Measurements from ENCODE around the gene TRIP10.
"Not testable (repeated sequence)": the region's sequence is repeated elsewhere in the genome, so short reads cannot be mapped to it uniquely, and the experiment has no call there.

TRIP10 gene, protein sequence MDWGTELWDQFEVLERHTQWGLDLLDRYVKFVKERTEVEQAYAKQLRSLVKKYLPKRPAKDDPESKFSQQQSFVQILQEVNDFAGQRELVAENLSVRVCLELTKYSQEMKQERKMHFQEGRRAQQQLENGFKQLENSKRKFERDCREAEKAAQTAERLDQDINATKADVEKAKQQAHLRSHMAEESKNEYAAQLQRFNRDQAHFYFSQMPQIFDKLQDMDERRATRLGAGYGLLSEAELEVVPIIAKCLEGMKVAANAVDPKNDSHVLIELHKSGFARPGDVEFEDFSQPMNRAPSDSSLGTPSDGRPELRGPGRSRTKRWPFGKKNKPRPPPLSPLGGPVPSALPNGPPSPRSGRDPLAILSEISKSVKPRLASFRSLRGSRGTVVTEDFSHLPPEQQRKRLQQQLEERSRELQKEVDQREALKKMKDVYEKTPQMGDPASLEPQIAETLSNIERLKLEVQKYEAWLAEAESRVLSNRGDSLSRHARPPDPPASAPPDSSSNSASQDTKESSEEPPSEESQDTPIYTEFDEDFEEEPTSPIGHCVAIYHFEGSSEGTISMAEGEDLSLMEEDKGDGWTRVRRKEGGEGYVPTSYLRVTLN

DNA sequence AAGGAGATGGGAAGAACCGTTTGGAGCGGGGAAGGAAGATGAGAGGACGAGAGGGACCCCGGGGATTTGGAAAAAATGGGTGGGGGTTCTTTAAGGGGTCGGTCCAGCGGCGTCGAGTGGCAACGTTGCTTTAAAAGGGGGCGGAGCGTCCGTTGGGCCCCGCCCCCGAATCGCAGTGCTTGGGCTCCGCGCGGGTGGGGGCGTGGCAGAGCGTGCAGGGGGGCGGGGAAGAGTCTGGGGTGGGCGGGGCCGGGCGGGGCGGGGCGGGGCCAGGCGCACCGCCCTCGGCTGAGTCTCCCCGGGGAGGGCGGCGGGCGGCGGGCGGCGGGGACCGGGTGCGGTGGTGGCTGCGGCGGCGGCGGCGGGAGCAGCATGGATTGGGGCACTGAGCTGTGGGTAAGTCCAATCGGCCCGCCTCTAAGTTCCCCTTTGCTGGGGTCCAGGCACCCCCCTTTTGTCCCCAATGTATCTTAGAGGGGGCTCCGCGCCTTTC lies at the start of gene TRIP10:
Gene TRIP10, plus strand, starts transcription at position 291 of the 493 bp plus-strand sequence. Its CDS starts 82 bp downstream, at position 373.
- DNase-seq (ENCODE audit: low read depth in 3 of 3), result peak; percentile 65 to 80 (median 74)

DNA sequence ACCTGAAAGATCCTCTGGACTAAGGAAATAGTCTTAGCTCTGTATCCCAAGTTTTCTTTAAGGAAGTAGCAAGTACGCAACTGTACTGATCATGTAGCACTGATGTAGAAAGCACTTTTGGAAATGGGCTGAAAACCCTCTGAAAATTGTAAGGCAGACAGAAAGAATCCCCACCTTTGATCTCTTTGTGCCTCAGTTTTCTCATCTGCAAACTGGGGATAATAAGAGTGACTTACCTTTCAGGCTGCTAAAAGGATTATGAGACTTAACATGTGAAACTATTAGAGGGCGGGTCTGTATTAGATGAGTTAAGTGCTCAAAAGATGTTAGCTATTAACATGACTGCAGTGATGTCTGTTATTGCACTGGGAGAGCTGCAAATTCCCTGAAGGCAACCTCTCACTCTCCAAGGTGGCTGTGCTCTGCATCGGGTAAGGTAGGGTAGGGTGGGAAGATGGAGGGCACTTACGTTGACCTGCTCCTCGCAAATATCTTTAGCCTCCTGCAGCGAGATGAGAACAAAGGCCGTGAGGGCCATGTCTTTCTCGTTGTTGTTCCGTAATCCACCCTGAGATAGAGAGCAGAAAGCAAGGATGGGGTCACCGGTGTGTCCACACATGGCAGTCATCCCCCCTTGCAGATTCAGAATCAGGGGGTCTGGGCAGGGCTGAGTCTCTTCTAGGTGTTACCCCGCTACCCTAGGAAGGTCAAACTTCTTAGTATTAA lies 49.2 kb upstream of the TRIP10 start:
- DNase-seq (ENCODE audit: low read depth in 3 of 3), result no peak

DNA sequence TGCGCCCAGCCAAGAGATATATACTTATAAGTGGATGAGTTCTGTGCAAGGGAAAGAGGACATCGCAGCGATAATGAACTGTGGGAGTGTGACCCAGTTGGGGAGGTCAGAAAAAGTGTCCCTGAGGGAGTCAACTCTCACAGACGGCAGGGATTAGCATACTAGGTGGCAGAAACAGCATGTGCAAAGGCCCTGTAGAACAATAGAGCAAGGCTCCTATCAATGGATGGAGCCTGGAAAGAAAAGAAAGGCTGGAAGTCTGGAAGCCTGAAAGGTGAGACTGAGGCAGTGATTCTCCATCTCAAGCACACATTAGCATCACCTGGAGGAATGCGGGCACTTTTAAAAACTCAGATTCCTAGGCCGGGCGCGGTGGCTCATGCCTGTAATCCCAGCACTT lies 48.1 kb upstream of the TRIP10 start:
- no peak for DNase-seq (ENCODE audit: low read depth in 3 of 3)

DNA sequence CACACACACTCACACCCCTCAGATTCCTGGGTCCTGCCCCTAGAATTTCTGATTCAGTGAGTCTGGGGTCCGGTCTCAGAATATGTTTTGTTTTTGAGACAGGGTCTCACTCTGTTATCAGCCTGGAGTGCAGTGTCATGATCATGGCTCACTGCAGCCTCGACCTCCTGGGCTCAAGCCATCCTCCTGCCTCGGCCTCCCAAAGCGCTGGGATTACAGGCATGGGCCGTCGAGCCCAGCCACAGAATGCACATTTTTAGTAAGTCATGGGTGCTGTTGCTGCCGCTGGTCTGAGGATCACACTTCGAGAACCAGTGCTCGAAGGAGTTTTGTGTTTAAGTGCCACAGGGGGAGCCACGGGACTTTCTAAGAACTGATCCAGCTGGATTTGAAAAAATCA lies 47.5 kb upstream of the TRIP10 start:
- no peak for DNase-seq (ENCODE audit: low read depth in 3 of 3)

DNA sequence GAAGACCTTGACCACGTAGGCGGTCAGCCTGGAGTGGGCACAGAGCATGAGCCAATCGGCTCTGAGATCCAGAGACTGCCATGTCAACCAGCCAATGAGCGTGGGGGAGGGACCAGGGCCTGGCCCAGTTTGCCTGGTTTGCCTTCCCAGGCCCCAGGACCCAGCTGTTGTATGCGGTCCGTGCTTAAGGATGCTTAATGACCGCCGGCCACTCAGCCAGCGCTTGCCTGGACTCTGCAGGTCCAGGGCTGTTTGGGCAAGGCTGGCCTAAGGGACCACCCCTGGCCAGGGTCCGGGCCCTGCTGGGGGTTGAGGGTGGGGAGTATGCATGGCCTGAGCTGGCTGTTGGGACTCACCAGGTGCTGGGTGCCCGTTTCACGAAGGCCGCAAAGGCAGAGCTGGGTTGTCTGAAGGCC lies 46.4 kb upstream of the TRIP10 start:
- no peak for DNase-seq (ENCODE audit: low read depth in 3 of 3)

DNA sequence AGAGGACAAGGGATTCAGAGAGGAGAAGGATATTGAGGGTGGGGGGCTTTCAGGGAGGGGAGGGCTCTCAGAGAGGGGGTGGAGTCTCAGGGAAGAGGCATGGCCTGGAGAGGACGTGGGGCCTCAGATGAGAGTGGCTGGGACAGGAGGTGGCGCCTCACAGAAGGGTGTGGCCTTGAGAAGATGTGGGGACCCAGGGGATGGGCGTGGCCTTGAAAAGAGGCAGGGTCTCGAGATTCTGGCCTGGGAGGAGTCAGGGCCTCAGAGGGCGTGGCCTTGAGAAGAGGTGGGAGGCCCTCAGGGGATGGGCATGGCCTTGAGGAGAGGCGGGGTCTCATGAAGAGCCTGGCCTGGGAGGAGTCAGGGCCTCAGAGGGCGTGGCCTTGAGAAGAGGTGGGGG lies 45.8 kb upstream of the TRIP10 start:
- no peak for DNase-seq (ENCODE audit: low read depth in 3 of 3)

DNA sequence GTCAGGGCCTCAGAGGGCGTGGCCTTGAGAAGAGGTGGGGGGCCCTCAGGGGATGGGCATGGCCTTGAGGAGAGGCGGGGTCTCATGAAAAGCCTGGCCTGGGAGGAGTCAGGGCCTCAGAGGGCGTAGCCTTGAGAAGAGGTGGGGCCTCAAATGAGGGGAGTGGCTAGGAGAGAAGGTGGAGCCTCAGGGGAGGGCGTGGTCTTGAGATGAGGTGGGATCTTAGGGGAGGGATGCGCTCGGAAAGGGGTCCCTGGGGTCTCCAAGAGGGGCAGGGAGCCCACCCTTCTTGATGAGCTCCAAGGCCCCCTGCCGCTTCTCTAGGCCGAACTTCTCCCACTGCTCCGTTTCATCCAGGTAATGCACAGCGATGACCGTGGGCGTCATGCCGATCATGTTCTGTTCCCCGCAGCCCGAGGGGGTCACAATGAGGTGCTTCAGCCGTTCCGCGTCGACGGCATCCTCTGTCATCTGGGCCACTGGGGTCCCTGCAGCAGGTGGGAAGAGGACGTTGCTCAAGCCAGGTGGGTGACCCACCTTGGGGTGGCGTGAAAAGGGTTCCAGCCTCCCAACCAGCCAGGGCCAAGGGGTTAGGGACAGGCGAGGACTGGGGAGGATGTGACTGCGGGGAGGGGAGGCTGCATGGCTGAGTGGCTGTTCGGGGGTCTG lies 45.2 kb upstream of the TRIP10 start:
- no peak for DNase-seq (ENCODE audit: low read depth in 3 of 3)

DNA sequence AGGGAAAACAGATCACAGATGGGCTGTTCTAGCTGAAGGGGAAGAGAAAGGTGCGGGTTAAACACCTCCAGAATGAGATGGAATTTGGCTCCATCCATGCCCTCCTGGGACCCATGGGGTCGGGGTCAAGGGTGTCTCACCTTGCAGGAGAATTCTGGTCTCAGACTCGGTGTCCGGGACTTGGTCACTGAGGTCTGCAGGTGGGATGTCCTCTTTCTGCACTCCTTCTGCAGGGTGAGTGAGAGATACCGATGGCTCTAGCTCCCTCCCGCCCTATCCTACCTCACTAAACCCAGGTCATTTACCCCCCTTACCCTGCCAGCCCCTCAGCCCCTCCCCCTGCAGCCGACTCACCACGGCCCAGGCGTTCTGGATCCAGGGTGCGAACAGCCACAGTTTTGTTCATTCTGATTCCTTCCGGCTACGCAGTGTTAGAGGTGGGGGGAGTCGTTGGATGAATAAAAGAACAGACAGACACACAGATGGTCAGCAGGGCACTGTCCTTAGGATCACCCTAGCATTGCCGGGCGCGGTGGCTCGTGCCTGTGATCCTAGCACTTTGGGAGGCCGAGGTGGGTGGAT lies 43.1 kb upstream of the TRIP10 start:
- no peak for DNase-seq (ENCODE audit: low read depth in 3 of 3)

DNA sequence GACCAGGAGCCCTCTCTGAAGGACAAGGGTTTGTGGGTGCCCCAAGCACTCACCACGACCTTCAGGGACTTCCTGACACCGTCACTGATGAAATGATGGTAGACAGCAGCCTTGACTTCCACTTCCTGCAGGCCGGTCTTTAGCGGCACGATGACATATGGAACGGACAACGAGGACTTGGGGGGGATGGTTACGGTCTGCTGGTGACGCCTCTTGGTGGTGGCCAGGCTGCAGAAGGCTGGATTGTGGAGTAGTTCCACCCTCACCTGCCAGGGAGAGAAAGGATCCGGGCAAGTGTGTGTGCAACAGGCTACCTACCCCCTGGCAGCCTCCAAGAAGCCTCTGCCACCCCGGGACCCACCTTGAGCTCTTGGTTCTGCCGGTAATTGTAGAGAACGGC lies 42.2 kb upstream of the TRIP10 start:
- DNase-seq (ENCODE audit: low read depth in 3 of 3), result no peak

DNA sequence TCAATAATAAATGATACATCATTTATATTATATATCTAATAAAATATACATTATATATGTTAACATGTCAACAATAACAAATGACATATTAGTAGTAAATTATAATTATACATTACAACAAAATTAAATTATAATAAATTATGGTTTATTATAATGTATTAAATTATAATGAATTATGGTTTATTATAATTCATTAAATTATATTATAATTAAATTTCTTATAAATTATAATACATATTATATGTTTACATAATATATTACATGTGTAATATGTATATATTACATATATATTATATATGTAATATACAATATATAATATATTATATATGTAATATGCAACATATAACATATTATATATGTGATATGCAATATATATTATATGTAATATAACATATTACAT lies 39.5 kb upstream of the TRIP10 start:
- no peak for DNase-seq (ENCODE audit: low read depth in 3 of 3)

DNA sequence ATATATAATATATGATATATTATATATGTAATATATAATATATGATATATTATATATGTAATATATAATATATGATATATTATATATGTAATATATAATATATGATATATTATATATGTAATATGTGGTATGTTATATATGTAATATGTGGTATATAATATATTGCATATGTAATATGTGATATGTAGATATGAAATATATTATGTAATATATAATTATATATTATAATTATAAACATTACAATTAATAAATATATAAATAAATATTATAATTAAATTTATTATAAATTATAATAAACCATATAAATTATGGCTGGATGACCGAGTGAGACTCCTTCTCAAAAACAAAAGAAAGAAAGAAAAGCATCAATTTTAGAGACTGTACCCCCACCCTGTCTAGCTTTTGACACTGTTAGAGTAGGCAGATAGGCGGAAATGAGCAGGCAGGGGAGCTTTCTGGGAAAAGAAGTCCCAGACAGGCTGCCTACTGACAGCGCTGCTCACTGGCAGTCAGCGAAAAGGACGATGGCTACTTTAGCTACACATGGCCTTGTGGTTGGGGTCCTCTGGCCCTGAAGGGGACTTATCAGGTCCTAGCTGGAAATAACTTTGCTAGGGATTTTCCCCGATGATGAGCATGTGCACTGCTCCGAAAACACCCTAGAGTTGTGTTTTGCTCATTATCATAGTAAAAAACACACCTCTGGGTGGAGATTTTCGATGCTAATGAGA lies 38.7 kb upstream of the TRIP10 start:
- DNase-seq (ENCODE audit: low read depth in 3 of 3), result no peak

DNA sequence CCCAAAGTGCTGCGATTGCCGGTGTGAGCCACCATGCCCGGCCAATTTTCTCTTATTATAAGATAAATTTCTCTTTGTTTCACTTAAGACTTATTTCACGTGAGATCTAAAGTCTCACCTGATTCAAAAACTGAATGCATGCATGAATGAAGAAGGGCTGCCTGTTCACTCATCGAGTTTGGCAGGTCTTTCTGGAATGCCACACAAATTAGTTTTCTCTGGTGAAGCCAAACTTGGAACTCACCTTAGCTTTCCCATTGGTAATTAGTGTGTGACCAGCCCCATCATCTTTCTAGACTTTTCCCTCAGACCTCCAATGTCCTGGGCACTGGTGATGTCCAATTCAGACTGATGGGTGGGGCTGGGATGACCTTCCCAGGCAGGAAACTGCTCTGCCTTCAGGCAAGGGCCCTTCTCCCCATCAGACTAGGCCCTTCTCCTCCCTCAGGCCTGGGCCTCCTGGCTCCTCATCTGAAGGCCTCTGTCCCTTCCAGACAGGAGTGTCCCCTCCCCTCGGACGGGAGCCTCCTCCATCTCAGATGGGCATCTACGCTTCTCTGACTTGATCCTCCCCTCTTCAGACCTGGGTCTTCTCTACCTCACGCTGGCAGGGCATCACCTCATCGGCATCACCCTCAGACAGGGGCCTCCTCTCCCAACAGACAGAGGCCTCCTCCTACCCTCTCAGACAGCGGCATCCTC lies 33.4 kb upstream of the TRIP10 start:
- DNase-seq (ENCODE audit: low read depth in 3 of 3), result no peak

DNA sequence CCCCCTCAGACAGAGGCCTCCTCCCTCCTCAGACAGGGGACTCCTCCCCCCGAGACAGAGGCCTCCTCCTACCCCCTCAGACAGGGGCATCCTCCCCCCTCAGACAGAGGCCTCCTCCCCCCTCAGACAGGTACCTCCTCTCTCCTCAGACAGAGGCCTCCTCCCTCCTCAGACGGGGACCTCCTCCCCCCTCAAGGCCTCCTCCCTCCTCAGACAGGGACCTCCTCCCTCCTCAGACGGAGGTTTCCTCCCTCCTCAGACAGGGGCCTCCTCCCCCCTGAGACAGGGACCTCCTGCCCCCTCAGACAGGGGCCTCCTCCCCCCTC lies 32.9 kb upstream of the TRIP10 start:
- no peak for DNase-seq (ENCODE audit: low read depth in 3 of 3)

DNA sequence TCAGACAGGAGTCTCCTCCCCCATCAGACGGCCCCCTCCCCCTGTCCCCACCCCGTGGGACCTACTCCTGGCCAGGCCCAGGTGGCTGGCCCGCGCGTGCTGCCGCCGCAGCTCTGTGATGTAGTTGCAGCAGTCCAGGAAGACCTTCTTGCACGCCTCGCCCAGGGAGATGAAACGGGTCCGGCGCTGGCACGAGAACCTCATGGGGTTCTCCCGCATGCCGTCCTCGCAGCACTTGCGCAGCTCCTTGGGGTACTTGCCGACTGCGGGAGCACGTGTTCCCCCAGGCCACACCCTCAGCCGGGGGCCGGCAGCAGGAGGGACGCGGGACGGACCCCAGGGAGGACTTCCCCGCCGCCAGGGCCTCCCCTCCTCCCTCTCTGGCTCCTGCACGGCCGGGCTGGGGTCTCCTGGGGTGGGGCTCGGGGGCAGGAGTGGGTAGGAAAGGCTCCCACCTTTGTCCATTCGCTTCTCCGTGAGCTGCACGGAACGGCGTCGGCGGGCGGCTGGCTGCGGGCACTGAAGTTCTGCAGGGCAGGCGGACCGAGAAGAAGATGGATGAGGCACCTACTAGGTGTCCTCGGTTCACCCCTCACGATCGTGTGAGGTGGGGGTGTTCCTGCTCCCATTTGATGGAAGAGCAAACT lies 32.3 kb upstream of the TRIP10 start:
- no peak for DNase-seq (ENCODE audit: low read depth in 3 of 3)

DNA sequence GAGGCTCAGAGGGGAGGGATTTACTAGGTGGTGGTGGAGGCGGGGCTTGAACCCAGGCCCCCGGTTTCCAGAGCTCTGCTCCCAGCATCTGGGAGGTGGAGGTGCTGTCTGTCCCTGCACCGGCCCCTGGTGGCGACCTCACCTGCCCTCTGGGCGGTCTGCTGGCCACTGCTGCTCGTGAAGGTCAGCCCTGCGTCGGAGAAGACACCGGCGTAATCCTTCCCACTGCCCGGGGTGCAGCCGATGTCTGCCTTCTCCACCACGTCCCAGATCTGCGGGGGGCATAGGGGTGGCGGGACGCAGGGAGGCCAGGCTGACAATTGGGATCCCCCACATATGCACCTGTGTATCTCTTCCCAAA lies 31.8 kb upstream of the TRIP10 start:
- no peak for DNase-seq (ENCODE audit: low read depth in 3 of 3)

DNA sequence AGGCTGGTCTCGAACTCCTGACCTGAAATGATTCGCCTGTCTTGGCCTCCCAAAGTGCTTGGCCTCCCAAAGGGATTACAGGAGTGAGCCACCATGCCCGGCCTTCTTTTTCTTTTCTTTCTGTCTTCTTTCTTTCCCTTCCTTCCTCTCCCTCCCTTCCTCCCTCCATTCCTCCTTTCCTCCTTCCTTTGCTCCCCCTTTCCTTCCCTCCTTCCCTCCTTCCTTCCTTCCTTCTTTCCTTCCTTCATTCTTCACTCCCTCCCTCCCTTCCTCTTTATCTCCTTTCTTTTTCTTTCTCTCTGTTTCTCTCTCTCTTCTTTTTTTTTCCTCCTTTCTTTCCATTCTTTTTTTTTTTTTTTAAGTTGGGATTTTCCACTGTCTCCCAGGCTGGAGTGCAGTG lies 31.1 kb upstream of the TRIP10 start:
- no peak for DNase-seq (ENCODE audit: low read depth in 3 of 3)

DNA sequence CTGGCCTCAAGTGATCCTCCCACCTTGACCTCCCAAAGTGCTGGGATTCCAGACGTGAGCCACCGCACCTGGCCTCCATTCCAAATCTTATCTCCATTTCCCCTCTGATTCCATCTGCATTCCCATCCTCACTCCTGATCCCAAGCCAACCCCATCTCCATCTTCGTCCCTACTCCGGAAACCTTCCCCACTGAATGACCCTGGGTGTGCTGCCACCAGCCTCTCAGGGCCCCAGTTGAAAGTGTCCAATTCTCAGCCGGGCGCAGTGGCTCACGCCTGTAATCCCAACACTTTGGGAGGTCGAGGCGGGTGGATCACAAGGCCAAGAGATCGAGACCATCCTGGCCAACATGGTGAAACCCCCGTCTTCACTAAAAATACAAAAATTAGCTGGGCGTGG lies 30.6 kb upstream of the TRIP10 start:
- DNase-seq (ENCODE audit: low read depth in 3 of 3), result not testable (repeated sequence)

DNA sequence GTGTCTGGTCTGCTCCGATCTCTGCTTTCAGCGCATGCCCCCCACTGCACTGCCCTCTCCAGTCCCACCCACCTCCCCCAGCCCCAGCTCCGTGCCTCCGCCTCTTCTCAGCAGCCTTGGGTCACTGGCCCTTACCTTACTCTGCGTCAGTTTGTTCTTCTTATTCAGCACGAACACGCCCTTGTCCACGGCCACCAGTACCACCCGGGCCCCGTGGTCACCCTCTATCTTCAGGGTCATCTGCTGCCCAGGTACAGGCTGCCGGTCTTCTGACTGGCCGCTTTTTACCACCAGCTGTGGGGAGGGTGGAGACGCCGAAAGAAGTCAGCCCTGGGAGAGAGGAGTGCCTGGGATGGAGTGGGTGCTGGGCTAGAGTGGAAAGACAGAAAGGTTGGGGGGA lies 29.9 kb upstream of the TRIP10 start:
- no peak for DNase-seq (ENCODE audit: low read depth in 3 of 3)

DNA sequence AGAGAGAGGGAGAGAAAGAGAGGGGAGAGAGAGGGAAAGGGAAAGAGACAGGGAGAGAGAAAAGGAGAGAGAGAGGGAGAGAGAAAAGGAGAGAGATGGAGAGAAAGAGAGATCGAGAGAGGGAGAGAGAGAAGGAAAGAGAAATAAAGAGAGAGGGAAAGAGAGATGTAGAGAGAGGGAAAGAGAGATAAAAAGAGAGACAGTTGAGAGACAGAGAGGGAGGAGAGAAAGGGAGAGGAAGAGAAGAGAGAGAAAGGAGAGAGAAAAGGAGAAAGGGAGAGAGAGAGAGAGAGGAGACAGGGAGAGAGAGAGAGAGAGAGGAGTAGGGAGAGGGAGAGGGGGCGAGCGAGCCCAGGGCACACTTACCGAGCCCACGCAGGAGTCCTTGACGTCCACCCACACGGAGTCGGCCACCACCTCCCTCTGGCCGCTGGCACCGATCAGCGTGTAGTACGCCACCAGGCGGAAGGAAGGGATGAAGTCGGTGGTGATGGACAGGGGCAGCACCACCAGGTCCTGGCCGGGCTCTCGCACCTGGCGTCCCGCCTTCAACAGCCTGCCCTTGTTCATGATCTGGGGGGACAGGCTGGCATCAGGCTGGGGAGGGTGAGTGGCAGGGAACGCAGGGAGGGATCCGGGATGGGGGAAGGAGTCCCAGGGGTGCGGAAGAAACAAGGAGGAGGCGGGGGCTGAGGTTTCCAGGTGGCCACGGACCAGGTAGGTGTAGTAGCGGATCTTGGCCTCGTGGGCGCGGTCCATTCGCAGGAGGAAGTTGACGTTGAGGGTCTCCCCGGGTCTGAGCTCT lies 29.0 kb upstream of the TRIP10 start:
- DNase-seq (ENCODE audit: low read depth in 3 of 3), result no peak

DNA sequence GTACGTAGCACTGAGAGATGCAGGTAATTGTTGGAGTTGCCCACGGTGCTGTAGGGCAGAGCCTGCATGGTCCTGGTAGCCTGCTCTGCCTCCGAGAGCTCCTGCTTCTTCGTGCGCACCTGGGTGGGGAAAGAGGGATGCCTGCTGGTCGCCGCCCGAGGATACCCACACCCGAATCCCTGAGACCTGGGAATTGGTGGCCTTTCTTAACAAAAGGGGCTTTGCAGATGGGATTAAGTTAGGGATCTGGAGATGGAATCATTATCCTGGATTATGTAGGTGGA lies 28.5 kb upstream of the TRIP10 start:
- no peak for DNase-seq (ENCODE audit: low read depth in 3 of 3)
